HEK293T (cell line): Measurements from ENCODE around the gene MRPS6.

Experiments used
- FOXK2 ChIP-seq: fragments of 450-650 bp; IDR thresholded peaks from 2 replicates; pipeline ENCODE4 v1.6.1; 2016; ENCODE audit warnings: mild to moderate bottlenecking
- HDGF ChIP-seq: fragments of 450-650 bp; IDR thresholded peaks from 2 replicates; pipeline ENCODE4 v1.6.1; 2017; ENCODE audit warnings: antibody characterized with exemption, borderline replicate concordance
- L3MBTL2 ChIP-seq: fragments of 450-650 bp; conservative IDR thresholded peaks from 2 replicates; pipeline ENCODE4 v1.6.1; 2016; ENCODE audit warnings: mild to moderate bottlenecking
- NFRKB ChIP-seq: fragments of 450-650 bp; IDR thresholded peaks from 2 replicates; pipeline ENCODE4 v1.6.1; 2016; ENCODE audit warnings: mild to moderate bottlenecking, moderate library complexity
- PKNOX1 ChIP-seq: fragments of 450-650 bp; IDR thresholded peaks from 2 replicates; pipeline ENCODE4 v1.6.1; 2016
- TARDBP ChIP-seq: fragments of 450-650 bp; IDR thresholded peaks from 2 replicates; pipeline ENCODE4 v1.6.1; 2016
- ZNF384 ChIP-seq: fragments of 450-650 bp; IDR thresholded peaks from 2 replicates; pipeline ENCODE4 v1.6.1; 2016

GRCh38 chr21:34141373-34141772 is 68.0 kb downstream of the MRPS6 start:
- TF ChIP-seq PKNOX1 (no peak), FOXK2 (no peak), ZNF384 (no peak), NFRKB (no peak), HDGF (no peak), TARDBP (no peak), L3MBTL2 (no peak)
